NCI-H1417 treated with DMSO at 0.1 percent for 48 hours (cell line): ENCODE measurements around the gene XYLB.
"Not testable (repeated sequence)": the region's sequence is repeated elsewhere in the genome, so short reads cannot be mapped to it uniquely, and the experiment has no call there.

Experiments used
- DNase-seq: peaks from one replicate; lab custom pipeline; 2025; lab: John Stamatoyannopoulos, UW

Gene XYLB

DNA sequence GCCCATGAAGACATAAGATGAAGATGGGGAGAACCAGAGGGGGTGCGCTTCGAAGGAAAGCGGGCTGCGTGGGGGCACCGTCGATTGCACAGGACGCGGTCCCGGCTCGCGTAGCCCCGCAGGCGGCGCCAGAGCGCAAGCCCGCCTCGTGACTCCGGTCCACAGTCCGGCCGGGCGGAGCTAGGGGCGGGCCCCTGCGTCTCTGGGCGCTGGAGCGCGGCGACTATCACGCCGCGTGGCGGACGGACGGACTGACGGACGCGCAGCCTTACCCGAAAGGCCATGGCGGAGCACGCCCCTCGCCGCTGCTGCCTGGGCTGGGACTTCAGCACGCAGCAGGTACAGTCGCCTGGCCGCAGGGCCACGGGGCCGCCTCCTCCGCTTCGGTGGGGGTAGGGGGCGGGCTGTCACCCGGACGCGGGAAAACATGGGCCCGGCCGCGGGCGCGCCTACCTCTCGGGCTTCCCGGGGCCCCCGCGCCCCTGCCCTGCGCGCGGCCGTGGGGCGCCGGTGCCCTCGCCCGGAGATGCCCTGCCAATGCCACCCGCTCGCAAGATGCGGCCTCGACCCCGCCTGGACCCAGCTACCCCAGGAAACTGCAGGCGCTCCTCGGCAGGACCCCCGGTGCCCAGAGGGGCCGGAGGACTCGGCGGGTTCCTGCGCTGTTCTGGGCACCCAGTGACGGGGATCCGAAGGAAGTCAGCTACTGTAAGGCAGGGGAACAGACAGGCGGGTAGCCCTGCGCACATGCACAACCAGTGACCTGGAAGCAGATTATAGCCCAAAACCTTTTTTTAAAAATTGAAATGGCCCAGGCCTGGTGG lies at the start of gene XYLB:
TSS of gene XYLB (plus strand) at position 199 of the 824 bp plus-strand sequence. CDS start at position 283, 84 bp downstream.
- no peak for DNase-seq

- DNase-seq = not testable (repeated sequence)
Observed at GRCh38 chr3:38297053-38297452, 49.5 kb upstream of the XYLB start.

- no peak for DNase-seq
Observed at GRCh38 chr3:38297537-38297936, 49.0 kb upstream of the XYLB start.

DNA sequence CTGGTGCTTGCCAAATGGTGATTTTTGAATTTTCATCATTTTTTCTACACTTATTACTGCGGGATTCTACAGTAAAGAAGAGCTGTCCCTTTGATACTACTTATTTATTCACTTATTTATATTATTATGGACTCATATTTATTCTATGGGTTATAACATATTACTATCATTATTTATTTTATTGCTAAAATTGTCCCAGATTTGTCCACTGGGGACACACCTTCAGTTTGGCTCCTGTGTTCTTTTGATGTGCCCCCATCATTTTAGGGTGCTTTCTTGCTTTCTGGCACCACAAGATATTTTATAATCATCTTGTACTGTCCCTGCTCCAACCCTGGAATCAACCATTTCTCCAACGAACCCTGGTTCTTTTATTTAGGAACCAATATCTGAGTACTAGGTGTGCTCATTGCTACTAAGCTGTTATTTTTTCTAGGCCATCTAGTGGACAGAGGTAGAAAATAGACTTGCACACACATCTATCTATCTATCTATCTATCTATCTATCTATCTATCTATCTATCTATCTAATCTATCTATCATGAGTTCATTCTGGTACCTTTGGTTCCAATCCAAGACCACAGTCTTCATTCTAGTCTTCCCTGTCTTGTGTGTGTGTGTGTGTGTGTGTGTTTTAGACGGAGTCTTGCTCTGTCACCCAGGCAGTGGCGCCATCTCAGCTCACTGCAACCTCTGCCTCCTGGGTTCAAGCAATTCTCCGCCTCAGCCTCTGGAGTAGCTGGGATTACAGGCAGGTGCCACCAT lies 48.5 kb upstream of the XYLB start:
- no peak for DNase-seq

DNA sequence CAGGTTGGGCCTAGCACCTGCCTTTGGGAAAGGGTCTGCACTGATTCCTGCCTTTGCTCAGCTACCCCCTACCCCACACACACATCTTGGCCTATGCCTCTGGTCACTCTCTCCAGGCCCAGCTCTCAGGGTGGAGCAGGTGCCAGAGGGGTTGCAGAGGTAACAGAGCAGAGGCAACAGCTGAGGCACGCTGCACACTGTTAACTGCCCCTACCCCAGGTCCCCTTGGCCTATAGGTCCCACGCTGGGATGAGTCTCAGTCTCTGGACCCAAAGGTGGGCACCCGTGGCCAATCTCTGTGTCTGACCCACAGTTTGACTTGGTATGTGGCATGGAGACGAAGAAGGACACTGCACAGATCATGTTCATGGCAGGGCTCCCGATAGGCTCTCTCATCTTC lies 39.6 kb upstream of the XYLB start:
- DNase-seq = no peak

- no peak for DNase-seq
Observed at GRCh38 chr3:38307599-38307998, 39.0 kb upstream of the XYLB start.

DNA sequence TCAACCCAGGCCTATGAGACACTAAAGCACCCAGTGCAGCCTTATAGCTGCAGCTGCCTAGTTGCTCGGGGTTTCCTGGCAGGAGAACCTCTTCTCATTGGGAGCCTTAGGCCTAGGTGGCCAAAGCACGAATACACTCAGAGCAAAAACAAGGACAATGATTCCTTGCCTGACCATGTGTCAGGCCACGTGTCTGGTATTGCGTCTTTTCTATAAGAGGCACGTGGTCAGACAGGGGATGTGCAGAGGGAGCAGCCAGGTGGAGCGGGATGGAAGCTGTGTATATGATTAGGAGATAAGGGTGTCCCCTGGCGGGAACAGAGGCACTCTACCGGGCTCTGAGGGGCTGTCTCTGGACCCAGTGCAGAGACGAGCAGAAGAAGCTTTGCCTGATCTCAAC lies 38.1 kb upstream of the XYLB start:
- DNase-seq = no peak

DNA sequence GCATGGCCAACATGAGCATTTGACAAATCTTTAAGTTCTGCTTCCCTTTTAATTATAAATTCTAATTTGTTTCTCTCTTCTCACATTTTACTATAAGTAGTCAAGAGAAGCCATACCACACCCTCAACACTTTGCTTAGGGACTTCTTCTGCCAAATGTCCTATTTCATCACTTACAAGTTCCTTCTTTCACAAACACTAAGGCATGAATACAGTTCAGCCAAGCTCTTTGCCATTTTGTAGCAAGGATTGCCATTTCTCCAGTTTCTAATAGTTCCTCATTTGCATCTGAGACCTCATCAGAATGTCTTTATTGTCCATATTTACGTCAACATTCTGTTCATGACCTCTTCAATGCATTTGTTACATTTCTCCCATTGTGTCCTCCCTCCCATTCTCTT lies 35.1 kb upstream of the XYLB start:
- no peak for DNase-seq

- no peak for DNase-seq
Observed at GRCh38 chr3:38311941-38312340, 34.6 kb upstream of the XYLB start.

DNA sequence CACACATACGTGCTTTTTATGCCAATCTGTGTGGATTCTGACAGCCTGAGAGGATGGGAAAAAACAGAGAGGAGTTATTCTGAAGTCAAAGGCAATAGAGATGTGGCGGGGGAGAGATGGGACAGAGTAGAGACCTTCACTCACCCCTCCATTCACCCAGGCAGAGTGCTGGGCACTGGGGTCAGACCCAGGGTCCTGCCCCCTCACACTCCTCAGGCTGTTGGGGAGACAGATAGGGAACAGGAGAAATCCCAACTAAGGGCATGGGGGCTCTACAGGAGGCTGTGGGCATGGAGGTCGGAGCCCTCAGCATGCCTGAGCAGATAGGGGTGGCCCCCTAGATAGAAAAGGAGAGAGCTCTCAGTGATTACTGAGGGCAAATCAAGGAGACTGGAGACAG lies 34.2 kb upstream of the XYLB start:
- no peak for DNase-seq

DNA sequence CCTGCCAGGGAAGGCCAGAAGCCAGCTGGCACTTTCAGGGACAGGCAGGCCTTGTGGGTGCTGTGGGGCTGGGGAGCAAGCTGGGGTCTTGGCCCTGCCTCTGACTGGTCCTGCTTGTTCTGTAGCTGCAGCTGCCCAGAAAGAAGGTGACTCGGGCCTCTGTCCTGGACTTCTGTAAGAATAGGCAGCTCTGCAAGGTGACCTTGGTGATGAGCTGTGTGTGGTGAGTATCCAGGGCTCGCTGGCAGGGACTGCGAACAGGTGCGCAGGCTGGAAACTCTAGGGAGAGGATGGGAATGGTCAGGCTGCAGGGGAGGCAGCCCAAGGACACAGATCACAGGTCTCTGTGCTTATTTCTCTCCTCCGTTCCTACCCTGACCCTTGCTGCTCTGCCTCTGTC lies 33.3 kb upstream of the XYLB start:
- no peak for DNase-seq

DNA sequence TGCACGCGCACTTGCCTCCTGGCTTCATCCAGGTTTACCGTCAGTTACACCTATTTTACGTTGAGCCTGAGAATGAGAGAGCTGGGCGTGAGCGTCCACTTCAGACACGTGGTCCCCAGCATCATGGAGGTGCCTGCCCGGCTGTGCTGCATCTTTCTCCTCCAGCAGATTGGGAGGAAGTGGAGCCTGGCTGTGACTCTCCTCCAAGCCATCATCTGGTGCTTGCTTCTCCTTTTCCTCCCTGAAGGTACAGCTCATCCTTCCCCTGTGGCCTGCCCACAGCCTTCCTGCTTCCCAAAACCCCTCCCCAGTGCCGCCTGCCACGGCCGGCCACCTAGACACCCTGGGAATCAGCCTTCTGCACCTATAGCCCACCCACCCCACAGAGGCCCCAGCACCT lies 32.9 kb upstream of the XYLB start:
- DNase-seq = no peak

- no peak for DNase-seq
Observed at GRCh38 chr3:38314112-38314763, 32.3 kb upstream of the XYLB start.

DNA sequence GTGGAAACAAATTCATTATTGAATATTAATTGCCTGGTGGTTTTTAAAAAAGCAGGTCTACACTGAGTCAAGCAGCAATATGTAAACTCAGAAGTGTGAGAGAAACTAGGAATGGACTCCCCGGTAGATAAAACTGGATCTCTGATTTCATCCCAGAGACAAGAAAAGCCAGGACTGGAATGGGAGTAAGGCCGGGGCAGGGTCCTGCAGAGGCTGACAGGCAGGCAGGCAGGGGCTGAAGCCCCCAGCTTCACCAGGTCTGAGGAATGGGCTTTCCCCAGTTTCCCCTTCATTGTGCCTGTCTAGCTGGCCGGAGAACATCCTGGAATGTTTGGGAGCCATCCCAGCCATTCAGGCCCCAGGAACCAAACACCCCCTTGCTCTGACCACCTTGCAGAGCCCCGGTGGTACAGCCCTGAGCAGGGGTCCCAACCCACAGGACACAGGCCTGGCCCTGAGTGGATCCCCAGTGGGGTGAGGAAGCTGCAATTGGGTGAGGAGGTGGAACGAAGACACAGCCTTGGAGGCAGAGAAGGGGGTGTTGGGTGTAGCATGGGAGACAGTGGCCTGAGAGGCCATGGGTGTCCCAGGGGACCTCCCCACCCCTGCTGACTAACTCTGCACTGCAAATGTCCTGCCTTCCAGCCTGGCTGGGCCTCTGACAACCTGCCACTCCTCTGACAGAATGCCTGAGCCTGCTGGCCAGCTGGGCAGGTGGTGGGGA lies 31.7 kb upstream of the XYLB start:
- no peak for DNase-seq

- DNase-seq = no peak
Observed at GRCh38 chr3:38315488-38316230, 30.9 kb upstream of the XYLB start.

- no peak for DNase-seq
Observed at GRCh38 chr3:38316356-38317191, 30.0 kb upstream of the XYLB start.

- DNase-seq = no peak
Observed at GRCh38 chr3:38317192-38317759, 29.3 kb upstream of the XYLB start.

DNA sequence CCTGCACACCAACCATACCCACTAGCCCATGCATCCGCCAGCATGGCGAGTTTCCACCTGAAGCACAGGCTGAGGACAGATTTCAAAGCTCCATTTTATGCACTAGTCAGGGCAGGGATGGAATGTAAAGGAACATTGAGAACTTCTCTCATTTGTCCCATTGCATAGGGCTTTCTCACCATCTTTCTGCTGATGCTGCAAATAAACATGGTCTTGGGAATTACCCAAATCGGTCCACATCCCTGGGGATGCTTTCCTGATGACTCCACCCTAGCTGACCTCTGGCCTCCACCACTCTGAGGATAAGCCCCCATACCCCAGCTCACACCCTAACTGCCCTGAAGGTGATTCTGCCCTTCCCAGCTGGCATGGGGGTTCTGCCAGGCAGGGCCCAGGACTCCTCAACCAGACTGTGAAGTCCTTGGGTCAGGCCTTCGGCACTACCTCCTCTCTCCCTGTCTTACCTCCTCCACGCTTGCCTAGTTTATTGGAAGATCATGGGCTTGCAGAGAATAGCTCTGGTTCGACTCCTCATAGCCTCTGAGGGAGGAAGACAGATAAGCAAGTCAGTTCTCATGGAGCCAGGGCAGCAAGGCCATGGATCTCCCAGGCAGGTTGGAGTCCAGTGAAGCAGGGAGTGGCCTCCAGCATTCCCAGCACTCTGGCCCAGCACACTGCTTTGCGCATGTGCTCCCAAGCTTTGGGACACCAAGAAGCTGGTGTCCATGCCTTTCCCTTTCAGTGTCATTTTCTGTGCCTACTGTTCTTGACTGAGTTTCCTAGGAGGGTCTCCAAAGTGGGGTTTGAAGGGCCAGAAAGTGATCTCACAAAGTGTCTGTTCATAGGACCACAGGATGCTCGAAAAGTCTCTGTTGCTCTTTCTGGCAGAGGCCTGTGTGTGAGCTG lies 27.6 kb upstream of the XYLB start:
- no peak for DNase-seq

DNA sequence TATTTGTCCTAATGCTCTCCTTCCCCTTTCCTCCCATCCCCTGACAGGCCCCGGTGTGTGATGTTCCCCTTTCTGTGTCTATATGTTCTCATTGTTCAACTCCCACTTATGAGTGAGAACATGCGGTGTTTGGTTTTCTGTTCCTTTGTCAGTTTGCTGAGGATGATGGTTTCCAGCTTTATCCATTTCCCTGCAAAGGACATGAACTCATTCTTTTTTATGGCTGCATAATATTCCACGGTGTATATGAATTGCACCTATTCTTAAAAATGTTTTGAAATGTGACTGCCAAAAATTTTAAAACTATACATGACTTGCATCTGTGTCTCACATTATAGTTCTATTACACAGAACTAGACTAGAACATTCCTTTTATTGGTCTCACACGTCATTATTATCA lies 25.9 kb upstream of the XYLB start:
- DNase-seq = not testable (repeated sequence)
